GM23338 (cell line): ENCODE data around the gene PLPPR5. TPM values are rescaled to one million over a fixed set of nuclear protein-coding genes. Genes with fewer than 3 reads are reported as not detected.

Experiments
- ATAC-seq: fragments of 200-7000 bp; cut with Tn5 transposase; 3 replicates; pipeline ENCODE4 v1.9.1; 2020
- DNase-seq: peaks from one replicate; pipeline ENCODE4 v3.0.0-alpha.2; 2015; ENCODE audit warnings: low spot score
- H2AFZ ChIP-seq: fragments of 200-600 bp; sonication (generic); 2 replicates; pipeline ENCODE4 v1.8.0; 2016; ENCODE audit warnings: antibody characterized with exemption, mild to moderate bottlenecking, moderate library complexity
- H3F3A ChIP-seq: fragments of 200-600 bp; sonication (generic); replicated peaks from 2 replicates; pipeline ENCODE4 v1.8.0; 2017; ENCODE audit warnings: antibody characterized with exemption, mixed run types, low read depth
- H3K27ac ChIP-seq: fragments of 200-600 bp; sonication (generic); 2 replicates; pipeline ENCODE4 v1.6.1; 2016; ENCODE audit warnings: low read depth
- H3K27me3 ChIP-seq: fragments of 200-600 bp; sonication (generic); 2 replicates; pipeline ENCODE4 v1.8.0; 2016; ENCODE audit warnings: mild to moderate bottlenecking, mixed run types, moderate library complexity; ENCODE audit not compliant: insufficient read depth
- H3K36me3 ChIP-seq: fragments of 200-600 bp; sonication (generic); 2 replicates; pipeline ENCODE4 v1.8.0; 2016; ENCODE audit warnings: mild to moderate bottlenecking; ENCODE audit not compliant: insufficient read depth
- H3K4me1 ChIP-seq: fragments of 200-600 bp; sonication (generic); 2 replicates; pipeline ENCODE4 v1.8.0; 2016; ENCODE audit warnings: mild to moderate bottlenecking, moderate library complexity; ENCODE audit not compliant: insufficient read depth
- H3K4me2 ChIP-seq: fragments of 200-600 bp; sonication (generic); 2 replicates; pipeline ENCODE4 v1.7.1; 2017; ENCODE audit warnings: mixed run types
- H3K4me3 ChIP-seq: fragments of 200-600 bp; sonication (generic); 2 replicates; pipeline ENCODE4 v1.6.1; 2016; ENCODE audit warnings: mixed run types
- H3K79me2 ChIP-seq: fragments of 200-600 bp; sonication (generic); replicated peaks from 2 replicates; pipeline ENCODE4 v1.8.0; 2017; ENCODE audit warnings: mild to moderate bottlenecking; ENCODE audit not compliant: insufficient read depth
- H3K9me2 ChIP-seq: fragments of 200-600 bp; sonication (generic); 2 replicates; pipeline ENCODE4 v1.8.0; 2017; ENCODE audit not compliant: insufficient read depth
- H4K20me1 ChIP-seq: fragments of 200-600 bp; sonication (generic); replicated peaks from 2 replicates; pipeline ENCODE4 v1.8.0; 2017; ENCODE audit warnings: mild to moderate bottlenecking; ENCODE audit not compliant: insufficient read depth
- H3K27ac Mint-ChIP-seq: 2 replicates; pipeline ENCODE4 v1.8.0; 2020; ENCODE audit warnings: inconsistent platforms, mild to moderate bottlenecking, moderate library complexity, mixed read lengths
- H3K27me3 Mint-ChIP-seq: 3 replicates; pipeline ENCODE4 v1.8.0; 2022; ENCODE audit warnings: low read depth, mild to moderate bottlenecking, moderate library complexity, mixed read lengths, inconsistent platforms; ENCODE audit not compliant: insufficient read depth, poor library complexity
- H3K36me3 Mint-ChIP-seq: 3 replicates; pipeline ENCODE4 v1.8.0; 2021; ENCODE audit warnings: low read depth, mild to moderate bottlenecking, inconsistent platforms, moderate library complexity, mixed read lengths
- H3K4me1 Mint-ChIP-seq: 3 replicates; pipeline ENCODE4 v1.8.0; 2020; ENCODE audit warnings: mild to moderate bottlenecking, inconsistent platforms, mixed read lengths
- H3K4me3 Mint-ChIP-seq: 3 replicates; pipeline ENCODE4 v1.8.0; 2021; ENCODE audit warnings: moderate library complexity, mild to moderate bottlenecking, inconsistent platforms, mixed read lengths
- H3K9me3 Mint-ChIP-seq: 3 replicates; pipeline ENCODE4 v1.8.0; 2020; ENCODE audit warnings: moderate library complexity, mild to moderate bottlenecking, inconsistent platforms, mixed read lengths
- CREB1 ChIP-seq: fragments of 250-450 bp; sonication (Bioruptor Pico); IDR thresholded peaks from 2 replicates; pipeline ENCODE4 v1.5.0; 2020; ENCODE audit warnings: low read depth, mild to moderate bottlenecking, moderate library complexity
- EZH2phosphoT487 ChIP-seq: fragments of 200-600 bp; sonication (generic); IDR thresholded peaks from one replicate; pipeline ENCODE4 v1.8.1; 2018; ENCODE audit warnings: antibody characterized with exemption; ENCODE audit not compliant: unreplicated experiment
- REST ChIP-seq: IDR thresholded peaks from one replicate; pipeline ENCODE4 v1.6.1; 2018; ENCODE audit warnings: antibody characterized with exemption; ENCODE audit not compliant: unreplicated experiment
- STAT1 ChIP-seq: IDR thresholded peaks from one replicate; pipeline ENCODE4 v1.6.1; 2016; ENCODE audit warnings: antibody characterized with exemption; ENCODE audit not compliant: unreplicated experiment
- ZNF331 ChIP-seq: fragments of 250-450 bp; sonication (Bioruptor Pico); IDR thresholded peaks from 2 replicates; pipeline ENCODE4 v1.5.0; 2020; ENCODE audit warnings: low read depth, mild to moderate bottlenecking, moderate library complexity
- ZNF462 ChIP-seq: fragments of 250-450 bp; sonication (Bioruptor Pico); IDR thresholded peaks from 2 replicates; pipeline ENCODE4 v1.5.0; 2020; ENCODE audit warnings: mild to moderate bottlenecking, moderate library complexity
- polyA plus RNA-seq: library from polyadenylated mRNA; unstranded; fragments of >200 nt; fragmentation: Nextera tagmentation; extraction: Ambion mirVana; gene quantifications from 2 replicates; pipeline ENCODE4 v1.2.1, GENCODE V29; 2016
- total RNA-seq: library from RNA; depleted of rRNA; stranded (reverse); fragments of >200 nt; shearing (Covaris generic); gene quantifications from 2 replicates; pipeline ENCODE4 v1.2.3, GENCODE V29; 2014
- TF ChIP-seq, protein P1 (sequence below), 2 experiments: fragments of 200-600 bp in 1 of 2; sonication (generic) in 1 of 2; conservative IDR thresholded peaks; 2 replicates each; pipeline versions ENCODE4 v1.5.1 to v1.6.1; 2016 to 2017; ENCODE audit warnings: antibody characterized with exemption in 2 of 2, low read depth in 2 of 2, mild to moderate bottlenecking in 2 of 2, moderate library complexity in 1 of 2

Gene PLPPR5
- total and polyA plus RNA-seq, 2 experiments from 2014 or later = 3.2 to 4.2 TPM

- no peak for TF ChIP-seq REST
- TF ChIP-seq EZH2phosphoT487 = no peak
- no peak for TF ChIP-seq STAT1
- TF ChIP-seq, protein P1, sequence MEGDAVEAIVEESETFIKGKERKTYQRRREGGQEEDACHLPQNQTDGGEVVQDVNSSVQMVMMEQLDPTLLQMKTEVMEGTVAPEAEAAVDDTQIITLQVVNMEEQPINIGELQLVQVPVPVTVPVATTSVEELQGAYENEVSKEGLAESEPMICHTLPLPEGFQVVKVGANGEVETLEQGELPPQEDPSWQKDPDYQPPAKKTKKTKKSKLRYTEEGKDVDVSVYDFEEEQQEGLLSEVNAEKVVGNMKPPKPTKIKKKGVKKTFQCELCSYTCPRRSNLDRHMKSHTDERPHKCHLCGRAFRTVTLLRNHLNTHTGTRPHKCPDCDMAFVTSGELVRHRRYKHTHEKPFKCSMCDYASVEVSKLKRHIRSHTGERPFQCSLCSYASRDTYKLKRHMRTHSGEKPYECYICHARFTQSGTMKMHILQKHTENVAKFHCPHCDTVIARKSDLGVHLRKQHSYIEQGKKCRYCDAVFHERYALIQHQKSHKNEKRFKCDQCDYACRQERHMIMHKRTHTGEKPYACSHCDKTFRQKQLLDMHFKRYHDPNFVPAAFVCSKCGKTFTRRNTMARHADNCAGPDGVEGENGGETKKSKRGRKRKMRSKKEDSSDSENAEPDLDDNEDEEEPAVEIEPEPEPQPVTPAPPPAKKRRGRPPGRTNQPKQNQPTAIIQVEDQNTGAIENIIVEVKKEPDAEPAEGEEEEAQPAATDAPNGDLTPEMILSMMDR (conservative IDR thresholded peaks at IDR 0.05; ENCODE audit: low read depth in 2 of 2) = no peak
- TF ChIP-seq CREB1 = no peak
Observed at GRCh38 chr1:98989556-98989907, 15.1 kb downstream of the PLPPR5 start (continued).

DNA sequence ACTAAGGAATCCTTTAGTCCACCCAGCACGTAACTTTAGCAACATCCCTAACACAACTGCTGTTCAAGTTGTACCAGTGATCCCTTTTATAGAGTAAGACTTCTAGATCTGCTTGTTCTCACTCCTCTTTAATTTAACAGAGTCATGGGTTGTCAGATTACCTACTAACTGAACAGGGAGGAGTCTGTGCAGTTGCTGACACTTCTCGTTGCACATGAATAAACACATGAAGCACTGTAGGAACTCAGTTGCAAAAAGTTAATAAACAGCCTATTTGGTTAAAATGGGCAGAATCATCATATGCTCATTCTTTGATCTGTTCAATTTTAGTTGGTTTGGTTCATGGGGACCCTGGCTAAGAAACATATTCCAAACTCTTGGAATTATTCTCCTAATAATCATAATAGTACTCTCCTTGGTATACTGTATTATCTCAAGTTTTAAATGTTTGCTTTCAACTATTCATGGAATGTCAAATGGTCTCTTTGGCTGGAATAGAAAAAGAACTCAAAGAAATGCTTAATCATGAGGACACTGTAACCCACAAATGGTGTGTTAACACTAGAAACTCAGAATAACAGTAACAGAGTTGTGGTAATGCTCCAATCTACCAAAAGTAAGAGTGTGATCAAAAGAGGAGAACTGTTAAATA is 15.6 kb downstream of the PLPPR5 start:
- Histone ChIP-seq H3K27ac (no peak overlapping the region), H3K9me2 (no peaks in the 10 kb centered on the region), H4K20me1 (no peaks in the 10 kb centered on the region), H3K4me3 (no peak overlapping the region), H3F3A (no peaks in the 10 kb centered on the region), H3K4me2 (no peak overlapping the region), H3K79me2 (no peaks in the 10 kb centered on the region), H3K36me3 (no peaks in the 10 kb centered on the region), H2AFZ (no peak overlapping the region), H3K4me1 (peaks cover 17% of the 10 kb centered on the region), H3K27me3 (no peaks in the 10 kb centered on the region)
- no peak for ATAC-seq
- Mint-ChIP-seq H3K9me3 (peaks cover 2% of the 10 kb centered on the region; the same call in 1 of the 3 replicates), H3K36me3 (peaks cover 3% of the 10 kb centered on the region; the same call in 1 of the 3 replicates), H3K27me3 (no peaks in the 10 kb centered on the region), H3K27ac (no peak overlapping the region), H3K4me1 (peaks cover 19% of the 10 kb centered on the region), H3K4me3 (no peak overlapping the region)
- no peak for DNase-seq
- TF ChIP-seq ZNF462 (CRISPR knock-in tag) (no peak), STAT1 (no peak), ZNF331 (CRISPR knock-in tag) (no peak), REST (no peak)
